Measurements from ENCODE around the gene DOCK1.
"Not testable (repeated sequence)": the region's sequence is repeated elsewhere in the genome, so short reads cannot be mapped to it uniquely, and the experiment has no call there.

The DOCK1 gene

DNA sequence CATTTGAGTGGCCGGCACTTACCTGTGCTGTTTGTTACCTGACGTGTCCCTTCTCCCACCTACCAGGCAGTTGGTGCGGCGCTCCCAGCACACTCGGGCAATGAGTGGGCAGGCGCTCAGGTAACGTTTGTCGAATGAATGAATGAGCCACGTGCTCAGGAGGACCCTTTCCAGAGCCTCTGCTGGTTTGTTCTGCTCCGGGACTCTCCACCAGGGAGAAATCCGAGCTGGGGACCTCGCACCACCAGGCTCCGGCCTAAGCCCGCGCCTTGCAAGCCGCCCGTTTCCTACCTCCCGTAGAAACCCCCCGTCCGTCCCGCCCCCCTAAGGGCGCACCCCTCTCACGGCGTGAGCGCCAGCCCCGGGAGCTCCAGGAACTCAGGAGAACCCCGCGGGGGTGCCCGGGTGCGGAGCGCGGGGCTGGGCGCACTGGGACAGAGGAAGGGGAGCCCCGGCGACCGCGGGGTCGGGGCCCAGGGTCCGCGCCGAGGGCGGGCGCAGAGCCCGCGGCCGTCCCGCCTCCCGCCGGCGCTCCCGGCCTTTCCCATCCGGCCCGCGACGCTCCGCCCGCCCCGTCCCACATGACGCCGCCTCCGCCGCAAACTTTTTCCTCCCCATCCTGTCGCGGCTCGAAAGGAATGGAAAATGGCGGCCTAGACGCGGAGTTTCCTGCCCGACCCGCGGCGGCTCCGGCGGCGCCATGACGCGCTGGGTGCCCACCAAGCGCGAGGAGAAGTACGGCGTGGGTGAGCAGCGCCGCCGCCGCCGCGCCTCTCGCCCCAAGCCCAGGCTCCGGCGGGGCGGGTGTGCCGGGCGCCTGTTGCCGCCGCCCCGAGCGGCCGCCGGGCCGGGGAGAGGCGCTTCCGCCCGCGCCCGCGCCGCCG is at the start of gene DOCK1:
Gene DOCK1 (plus strand): TSS at position 611 of the 884 bp plus-strand sequence. CDS start 90 bp downstream, at position 701.
- Histone ChIP-seq H3K4me1 (ENCODE audit: control insufficient read depth, insufficient read depth, low read length) (peaks cover 5% of the 10 kb centered on the region), H3K27me3 (ENCODE audit: control insufficient read depth, insufficient read depth, low read length) (no peaks in the 10 kb centered on the region), H3K4me3 (ENCODE audit: low read length) (peak within 1 kb of the TSS; percentile 74), H3K27ac (ENCODE audit: low read depth, low read length) (peak within 1 kb of the TSS; percentile 55), H3K36me3 (ENCODE audit: control insufficient read depth, insufficient read depth, low read length) (no peaks in the 10 kb centered on the region), H3K9ac (ENCODE audit: low read length) (peak within 1 kb of the TSS; percentile 49)

DNA sequence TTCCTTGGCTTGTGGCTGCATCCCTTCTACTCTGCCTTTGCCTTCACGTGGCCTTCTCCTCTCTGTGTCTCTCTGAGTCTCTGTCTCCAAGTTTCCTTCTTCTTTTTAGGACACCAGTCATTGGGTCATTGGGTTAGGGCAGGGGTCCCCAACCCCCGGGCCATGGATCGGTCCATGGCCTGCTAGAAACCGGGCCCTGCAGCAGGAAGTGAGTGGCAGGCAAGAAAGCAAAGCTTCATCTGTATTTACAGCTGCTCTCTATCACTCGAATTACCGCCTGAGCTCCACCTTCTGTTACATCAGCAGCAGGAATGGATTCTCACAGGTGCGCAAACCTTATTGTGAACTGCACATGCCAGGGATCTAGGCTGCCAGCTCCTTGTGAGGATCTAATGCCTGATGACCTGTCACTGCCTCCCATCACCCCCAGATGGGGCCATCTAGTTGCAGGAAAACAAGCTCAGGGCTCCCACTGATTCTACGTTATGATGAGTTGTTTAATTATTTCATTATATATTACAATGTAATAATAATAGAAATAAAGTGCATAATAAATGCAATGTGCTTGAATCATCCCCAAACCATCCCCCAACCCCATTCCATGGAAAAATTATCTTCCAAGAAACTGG is 47.9 kb upstream of the DOCK1 start:
- Histone ChIP-seq H3K4me3 (ENCODE audit: low read length) (no peak overlapping the region), H3K4me1 (ENCODE audit: control insufficient read depth, insufficient read depth, low read length) (no peaks in the 10 kb centered on the region), H3K27ac (ENCODE audit: low read depth, low read length) (no peak overlapping the region), H3K36me3 (ENCODE audit: control insufficient read depth, insufficient read depth, low read length) (no peaks in the 10 kb centered on the region), H3K9ac (ENCODE audit: low read length) (no peak overlapping the region), H3K27me3 (ENCODE audit: control insufficient read depth, insufficient read depth, low read length) (no peaks in the 10 kb centered on the region)

DNA sequence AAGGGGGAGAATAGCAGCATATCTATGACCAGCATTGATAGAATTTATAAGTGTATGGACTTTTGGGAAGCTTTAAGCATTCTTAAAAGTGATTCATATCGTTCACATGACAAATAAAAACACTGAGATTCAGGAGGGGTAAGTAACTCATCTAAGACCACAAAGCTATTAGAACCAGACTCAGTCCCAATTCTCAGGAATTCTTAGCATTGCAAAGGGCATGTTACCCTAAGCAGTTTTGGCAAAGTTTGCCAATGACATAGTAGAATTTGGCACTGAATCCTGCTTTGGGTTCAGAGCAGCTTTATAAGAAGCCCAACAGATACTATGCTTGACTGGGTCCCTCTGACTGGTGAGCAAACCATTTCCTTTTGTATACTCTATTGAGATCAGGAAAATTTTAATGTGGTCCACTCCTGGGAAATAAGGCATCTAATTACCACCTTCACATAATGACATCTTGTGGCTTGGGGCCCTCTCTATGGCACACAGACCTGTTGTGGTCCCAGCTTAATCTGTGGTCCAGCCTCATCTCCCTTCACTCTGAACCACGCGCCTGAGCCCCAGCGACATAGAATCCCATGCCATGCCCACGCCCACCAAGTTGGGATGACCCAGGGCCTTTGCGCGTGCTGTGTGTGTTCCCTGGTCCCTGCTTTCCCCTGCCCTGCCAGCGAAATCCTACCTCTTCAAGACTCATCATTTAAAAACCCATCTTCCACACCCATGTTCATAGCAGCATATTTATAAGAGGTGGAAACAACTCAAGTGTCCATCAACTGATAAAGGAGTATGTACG is 37.5 kb upstream of the DOCK1 start:
- Histone ChIP-seq H3K4me1 (ENCODE audit: control insufficient read depth, insufficient read depth, low read length) (no peaks in the 10 kb centered on the region), H3K4me3 (ENCODE audit: low read length) (no peak overlapping the region), H3K9ac (ENCODE audit: low read length) (no peak overlapping the region), H3K27ac (ENCODE audit: low read depth, low read length) (no peak overlapping the region), H3K36me3 (ENCODE audit: control insufficient read depth, insufficient read depth, low read length) (no peaks in the 10 kb centered on the region), H3K27me3 (ENCODE audit: control insufficient read depth, insufficient read depth, low read length) (no peaks in the 10 kb centered on the region)

DNA sequence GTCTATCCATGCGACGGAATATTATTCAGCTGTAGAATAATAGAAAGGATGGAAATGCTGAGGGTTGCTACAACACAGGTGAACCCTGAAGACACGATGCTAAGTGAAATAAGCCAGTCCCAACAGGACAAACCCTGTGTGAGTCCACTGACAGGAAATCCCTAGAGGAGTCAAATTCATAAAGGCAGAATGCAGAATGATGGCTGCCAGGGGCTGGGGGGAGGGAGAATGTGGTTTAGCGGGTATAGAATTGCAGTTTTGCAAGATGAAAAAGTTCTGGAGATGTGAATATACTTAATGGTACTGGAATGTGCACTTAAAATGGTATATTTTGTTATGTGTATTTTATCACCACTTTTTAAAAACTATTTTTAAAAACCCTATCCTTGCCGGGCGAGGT is 36.9 kb upstream of the DOCK1 start:
- H3K27me3 ChIP-seq (ENCODE audit: control insufficient read depth, insufficient read depth, low read length), result no peaks in the 10 kb centered on the region
- H3K4me1 ChIP-seq (ENCODE audit: control insufficient read depth, insufficient read depth, low read length), result no peaks in the 10 kb centered on the region
- H3K27ac ChIP-seq (ENCODE audit: low read depth, low read length), result no peak overlapping the region
- no peak overlapping the region for H3K4me3 ChIP-seq (ENCODE audit: low read length)
- H3K36me3 ChIP-seq (ENCODE audit: control insufficient read depth, insufficient read depth, low read length), result no peaks in the 10 kb centered on the region
- no peak overlapping the region for H3K9ac ChIP-seq (ENCODE audit: low read length)

DNA sequence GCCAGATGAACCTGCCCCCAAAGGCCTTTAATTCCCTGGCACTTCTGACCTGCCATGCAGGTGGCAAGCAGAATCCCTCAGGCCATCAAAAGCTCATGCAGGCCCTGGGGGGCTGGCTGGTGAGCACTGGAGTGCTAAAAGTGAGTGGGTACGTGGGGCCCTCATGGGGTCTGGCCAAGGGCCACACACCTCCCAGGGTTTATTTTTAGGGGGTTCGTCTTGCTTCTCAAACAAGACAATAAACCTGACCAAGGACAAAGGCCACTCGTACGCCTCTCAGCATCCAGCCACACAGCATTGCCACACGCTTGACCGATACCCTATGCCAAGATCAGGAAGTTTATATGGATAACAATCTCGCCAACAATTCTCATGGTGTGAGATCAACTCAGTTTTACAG is 33.1 kb upstream of the DOCK1 start:
- no peaks in the 10 kb centered on the region for H3K36me3 ChIP-seq (ENCODE audit: control insufficient read depth, insufficient read depth, low read length)
- no peaks in the 10 kb centered on the region for H3K27me3 ChIP-seq (ENCODE audit: control insufficient read depth, insufficient read depth, low read length)
- H3K4me1 ChIP-seq (ENCODE audit: control insufficient read depth, insufficient read depth, low read length), result no peaks in the 10 kb centered on the region
- no peak overlapping the region for H3K4me3 ChIP-seq (ENCODE audit: low read length)
- H3K9ac ChIP-seq (ENCODE audit: low read length), result no peak overlapping the region
- no peak overlapping the region for H3K27ac ChIP-seq (ENCODE audit: low read depth, low read length)

DNA sequence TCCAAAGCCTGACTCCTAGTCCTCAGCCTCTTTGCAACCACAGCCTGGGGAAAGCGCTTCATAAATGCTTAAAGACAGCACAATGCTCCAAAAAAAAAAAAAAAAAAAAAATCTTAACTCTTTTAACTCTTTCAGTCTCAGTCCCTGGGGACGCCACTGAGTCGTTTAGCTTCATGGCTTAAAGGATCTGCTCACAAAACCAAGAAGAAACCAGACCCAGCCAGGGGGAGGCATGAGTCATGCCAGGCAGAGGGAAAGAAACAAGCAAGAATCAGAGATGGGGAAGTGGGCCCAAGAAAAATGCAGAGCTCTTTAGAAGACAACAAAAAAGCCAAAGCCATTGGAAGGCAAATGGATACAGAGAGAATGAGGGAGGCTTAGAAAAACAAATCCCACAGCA is 32.5 kb upstream of the DOCK1 start:
- Histone ChIP-seq H3K9ac (ENCODE audit: low read length) (no peak overlapping the region), H3K27ac (ENCODE audit: low read depth, low read length) (no peak overlapping the region), H3K27me3 (ENCODE audit: control insufficient read depth, insufficient read depth, low read length) (no peaks in the 10 kb centered on the region), H3K4me3 (ENCODE audit: low read length) (no peak overlapping the region), H3K36me3 (ENCODE audit: control insufficient read depth, insufficient read depth, low read length) (no peaks in the 10 kb centered on the region), H3K4me1 (ENCODE audit: control insufficient read depth, insufficient read depth, low read length) (no peaks in the 10 kb centered on the region)

DNA sequence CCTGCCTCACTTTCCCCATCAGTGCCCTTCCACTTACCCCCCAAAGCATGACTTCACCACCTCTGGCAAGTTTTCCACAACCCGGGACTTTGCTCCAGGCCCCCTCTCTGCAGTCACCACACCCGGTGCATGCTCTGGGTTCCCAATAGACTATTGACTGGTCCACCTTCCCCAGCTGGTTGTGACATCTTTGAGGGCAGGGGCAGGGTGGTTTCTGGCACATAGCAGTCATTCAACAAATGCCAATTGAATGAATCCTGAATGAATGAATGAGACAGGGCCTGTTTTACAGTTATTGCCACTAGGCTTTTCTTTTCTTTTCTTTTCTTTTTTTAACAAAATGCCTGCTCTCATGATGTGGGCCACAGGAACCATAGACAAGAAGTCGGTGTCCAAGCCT is 28.8 kb upstream of the DOCK1 start:
- H3K4me1 ChIP-seq (ENCODE audit: control insufficient read depth, insufficient read depth, low read length), result no peaks in the 10 kb centered on the region
- no peak overlapping the region for H3K27ac ChIP-seq (ENCODE audit: low read depth, low read length)
- H3K4me3 ChIP-seq (ENCODE audit: low read length), result no peak overlapping the region
- H3K27me3 ChIP-seq (ENCODE audit: control insufficient read depth, insufficient read depth, low read length), result no peaks in the 10 kb centered on the region
- no peaks in the 10 kb centered on the region for H3K36me3 ChIP-seq (ENCODE audit: control insufficient read depth, insufficient read depth, low read length)
- no peak overlapping the region for H3K9ac ChIP-seq (ENCODE audit: low read length)

DNA sequence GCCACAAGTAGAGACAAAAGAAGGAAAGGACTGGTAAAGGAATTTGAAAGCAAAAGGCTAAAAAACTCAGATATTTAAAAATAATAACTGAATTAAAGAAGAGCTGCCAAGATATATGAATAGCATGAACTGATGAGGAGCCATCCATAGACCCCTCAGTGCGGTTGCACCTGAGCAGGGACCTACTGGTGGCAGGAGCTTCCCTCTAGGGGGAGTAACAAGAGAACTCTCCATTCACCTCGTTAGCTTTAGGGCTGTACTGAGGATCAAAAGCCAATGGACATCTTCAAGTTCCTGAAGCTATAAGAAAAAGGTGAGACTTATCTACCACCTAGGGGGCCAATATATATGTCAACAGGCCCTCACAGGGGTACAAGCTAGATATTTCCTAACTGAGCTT is 27.8 kb upstream of the DOCK1 start:
- H3K36me3 ChIP-seq (ENCODE audit: control insufficient read depth, insufficient read depth, low read length), result no peaks in the 10 kb centered on the region
- H3K9ac ChIP-seq (ENCODE audit: low read length), result no peak overlapping the region
- H3K4me1 ChIP-seq (ENCODE audit: control insufficient read depth, insufficient read depth, low read length), result no peaks in the 10 kb centered on the region
- no peaks in the 10 kb centered on the region for H3K27me3 ChIP-seq (ENCODE audit: control insufficient read depth, insufficient read depth, low read length)
- no peak overlapping the region for H3K4me3 ChIP-seq (ENCODE audit: low read length)
- H3K27ac ChIP-seq (ENCODE audit: low read depth, low read length), result no peak overlapping the region

DNA sequence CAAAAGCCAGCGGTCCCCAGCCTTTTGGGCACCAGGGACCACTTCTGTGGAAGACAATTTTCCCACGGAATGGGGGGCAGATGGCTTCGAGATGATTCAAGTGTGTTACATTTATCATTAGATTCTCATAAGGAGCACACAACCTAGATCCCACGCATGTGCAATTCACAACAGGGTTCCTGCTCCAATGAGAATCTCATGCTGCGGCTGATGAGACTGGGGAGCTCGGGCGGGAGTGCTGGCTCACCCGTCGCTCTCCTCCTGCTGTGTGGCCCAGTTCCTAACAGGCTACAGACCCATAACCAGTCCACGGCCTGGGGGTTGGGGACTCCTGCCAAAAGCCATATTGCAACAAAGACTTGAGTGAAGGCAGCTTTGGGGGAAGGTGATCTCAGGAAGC is 26.6 kb upstream of the DOCK1 start:
- H3K27me3 ChIP-seq (ENCODE audit: control insufficient read depth, insufficient read depth, low read length), result no peaks in the 10 kb centered on the region
- no peak overlapping the region for H3K27ac ChIP-seq (ENCODE audit: low read depth, low read length)
- H3K9ac ChIP-seq (ENCODE audit: low read length), result no peak overlapping the region
- no peak overlapping the region for H3K4me3 ChIP-seq (ENCODE audit: low read length)
- no peaks in the 10 kb centered on the region for H3K36me3 ChIP-seq (ENCODE audit: control insufficient read depth, insufficient read depth, low read length)
- no peaks in the 10 kb centered on the region for H3K4me1 ChIP-seq (ENCODE audit: control insufficient read depth, insufficient read depth, low read length)

DNA sequence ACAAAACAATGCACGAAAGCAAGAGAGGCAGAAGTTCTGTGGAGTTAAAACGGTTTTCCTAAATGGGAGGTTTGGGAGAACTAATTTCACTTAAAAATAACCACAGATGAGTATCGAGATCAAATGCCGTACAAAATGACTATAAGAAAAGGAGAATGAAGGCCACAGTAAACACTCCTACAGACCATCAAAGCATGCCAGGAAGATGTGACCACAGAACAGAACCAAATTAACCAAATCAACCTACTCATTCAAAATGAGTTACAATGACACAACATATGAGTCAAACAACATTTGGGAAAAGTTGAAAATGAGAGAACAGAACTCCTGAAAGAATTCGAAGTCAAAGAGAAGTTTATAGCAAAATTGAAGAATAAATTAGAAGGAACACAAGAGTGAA is 24.3 kb upstream of the DOCK1 start:
- no peak overlapping the region for H3K4me3 ChIP-seq (ENCODE audit: low read length)
- H3K4me1 ChIP-seq (ENCODE audit: control insufficient read depth, insufficient read depth, low read length), result no peaks in the 10 kb centered on the region
- no peaks in the 10 kb centered on the region for H3K36me3 ChIP-seq (ENCODE audit: control insufficient read depth, insufficient read depth, low read length)
- no peaks in the 10 kb centered on the region for H3K27me3 ChIP-seq (ENCODE audit: control insufficient read depth, insufficient read depth, low read length)
- no peak overlapping the region for H3K27ac ChIP-seq (ENCODE audit: low read depth, low read length)
- H3K9ac ChIP-seq (ENCODE audit: low read length), result no peak overlapping the region

DNA sequence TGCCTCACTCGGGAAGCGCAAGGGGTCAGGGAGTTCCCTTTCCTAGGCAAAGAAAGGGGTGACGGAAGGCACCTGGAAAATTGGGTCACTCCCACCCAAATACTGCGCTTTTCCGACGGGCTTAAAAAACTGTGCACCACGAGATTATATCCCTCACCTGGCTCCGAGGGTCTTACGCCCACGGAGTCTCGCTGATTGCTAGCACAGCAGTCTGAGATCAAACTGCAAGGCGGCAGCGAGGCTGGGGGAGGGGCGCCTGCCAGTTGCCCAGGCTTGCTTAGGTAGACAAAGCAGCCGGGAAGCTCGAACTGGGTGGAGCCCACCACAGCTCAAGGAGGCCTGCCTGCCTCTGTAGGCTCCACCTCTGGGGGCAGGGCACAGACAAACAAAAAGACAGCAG is 23.2 kb upstream of the DOCK1 start:
- not testable (repeated sequence) for H3K27ac ChIP-seq (ENCODE audit: low read depth, low read length); H3K4me1 ChIP-seq (ENCODE audit: control insufficient read depth, insufficient read depth, low read length); H3K9ac ChIP-seq (ENCODE audit: low read length); H3K36me3 ChIP-seq (ENCODE audit: control insufficient read depth, insufficient read depth, low read length); H3K27me3 ChIP-seq (ENCODE audit: control insufficient read depth, insufficient read depth, low read length); H3K4me3 ChIP-seq (ENCODE audit: low read length)

DNA sequence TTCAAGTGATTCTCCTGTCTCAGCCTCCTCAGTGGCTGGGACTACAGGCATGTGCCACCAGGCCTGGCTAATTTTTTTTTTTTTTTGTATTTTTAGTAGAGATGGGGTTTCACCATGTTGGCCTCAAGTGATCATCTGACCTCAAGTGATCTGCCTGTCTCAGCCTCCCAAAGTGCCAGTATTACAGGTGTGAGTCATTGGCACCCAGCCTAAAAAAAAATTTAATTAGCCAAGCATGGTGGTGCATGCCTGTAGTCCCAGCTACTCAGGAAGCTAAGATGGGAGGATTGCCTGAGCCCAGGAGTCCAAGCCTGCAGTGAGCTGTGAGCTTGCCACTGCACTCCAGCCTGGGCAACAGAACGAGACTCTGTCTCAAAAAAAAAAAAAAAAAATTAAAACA is 16.8 kb upstream of the DOCK1 start:
- H3K36me3 ChIP-seq (ENCODE audit: control insufficient read depth, insufficient read depth, low read length); H3K27ac ChIP-seq (ENCODE audit: low read depth, low read length); H3K9ac ChIP-seq (ENCODE audit: low read length); H3K4me1 ChIP-seq (ENCODE audit: control insufficient read depth, insufficient read depth, low read length); H3K27me3 ChIP-seq (ENCODE audit: control insufficient read depth, insufficient read depth, low read length); H3K4me3 ChIP-seq (ENCODE audit: low read length): not testable (repeated sequence)
